ENCODE data around the gene MMP1.

The MMP1 gene

GRCh38 chr11:102798012-102798746, at the start of gene MMP1:
TSS of gene MMP1 (minus strand) at chr11:102798160. CDS start at chr11:102798092, 68 bp downstream.
- no peak for DNase-seq

- no peak for DNase-seq
Observed at GRCh38 chr11:102846292-102846691, 48.3 kb upstream of the MMP1 start.

GRCh38 chr11:102843489-102843888, 45.5 kb upstream of the MMP1 start, which contains the start of gene MMP3:
TSS of gene MMP3 (minus strand) at chr11:102843609. CDS start at chr11:102843546, 63 bp downstream.
- DNase-seq: no peak

GRCh38 chr11:102842930-102843329, 45.0 kb upstream of the MMP1 start:
- no peak for DNase-seq

- no peak for DNase-seq
Observed at GRCh38 chr11:102840018-102840417, 42.1 kb upstream of the MMP1 start.

- no peak for DNase-seq
Observed at GRCh38 chr11:102837646-102838045, 39.7 kb upstream of the MMP1 start.

GRCh38 chr11:102837156-102837555, 39.2 kb upstream of the MMP1 start:
- no peak for DNase-seq

GRCh38 chr11:102836290-102836875, 38.4 kb upstream of the MMP1 start:
- no peak for DNase-seq

- DNase-seq: no peak
Observed at GRCh38 chr11:102833731-102834130, 35.8 kb upstream of the MMP1 start.

- no peak for DNase-seq
Observed at GRCh38 chr11:102832612-102833011, 34.7 kb upstream of the MMP1 start.

GRCh38 chr11:102831489-102832440, 33.8 kb upstream of the MMP1 start:
- no peak for DNase-seq

- DNase-seq: no peak
Observed at GRCh38 chr11:102831128-102831488, 33.1 kb upstream of the MMP1 start.

- DNase-seq: no peak
Observed at GRCh38 chr11:102830001-102830727, 32.2 kb upstream of the MMP1 start.

GRCh38 chr11:102829316-102830000, 31.5 kb upstream of the MMP1 start:
- DNase-seq: no peak

- no peak for DNase-seq
Observed at GRCh38 chr11:102824556-102824955, 26.6 kb upstream of the MMP1 start.

GRCh38 chr11:102819491-102819890, 21.5 kb upstream of the MMP1 start:
- DNase-seq: no peak

GRCh38 chr11:102813484-102813883, 15.5 kb upstream of the MMP1 start:
- DNase-seq: no peak

GRCh38 chr11:102812188-102812587, 14.2 kb upstream of the MMP1 start:
- no peak for DNase-seq

- no peak for DNase-seq
Observed at GRCh38 chr11:102810950-102811660, 13.1 kb upstream of the MMP1 start.

GRCh38 chr11:102809971-102810370, 12.0 kb upstream of the MMP1 start:
- DNase-seq: no peak

GRCh38 chr11:102807921-102808320, 10.0 kb upstream of the MMP1 start:
- no peak for DNase-seq

GRCh38 chr11:102806296-102806695, 8.3 kb upstream of the MMP1 start:
- no peak for DNase-seq
